ENCODE results near the gene ST6GALNAC3.

ST6GALNAC3 gene

DNA sequence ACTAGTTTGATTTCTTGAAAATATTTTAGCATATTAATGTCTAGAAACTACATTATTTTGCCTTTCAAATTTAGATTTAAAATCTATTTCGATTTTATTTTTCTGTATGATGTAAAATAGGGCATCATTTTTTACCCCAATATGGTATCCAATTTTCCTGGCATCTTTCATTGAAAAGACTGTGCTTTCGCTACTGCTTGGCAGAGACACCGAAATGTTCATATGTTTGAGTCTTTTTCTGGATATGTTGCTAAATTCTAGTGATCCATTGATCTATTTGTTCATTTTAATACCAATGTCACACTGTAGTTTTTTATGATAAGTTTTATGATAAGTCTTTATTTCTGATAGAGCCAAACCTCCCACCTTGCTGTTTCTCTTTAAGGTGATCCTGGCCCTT lies 24.3 kb downstream of the ST6GALNAC3 start:
- in situ Hi-C loops (cut with HindIII; ENCODE audit: low sequenced_read_pairs), result no loop called here
- no peak for DNase-seq (ENCODE audit: low read depth)
- TF ChIP-seq, protein P1, sequence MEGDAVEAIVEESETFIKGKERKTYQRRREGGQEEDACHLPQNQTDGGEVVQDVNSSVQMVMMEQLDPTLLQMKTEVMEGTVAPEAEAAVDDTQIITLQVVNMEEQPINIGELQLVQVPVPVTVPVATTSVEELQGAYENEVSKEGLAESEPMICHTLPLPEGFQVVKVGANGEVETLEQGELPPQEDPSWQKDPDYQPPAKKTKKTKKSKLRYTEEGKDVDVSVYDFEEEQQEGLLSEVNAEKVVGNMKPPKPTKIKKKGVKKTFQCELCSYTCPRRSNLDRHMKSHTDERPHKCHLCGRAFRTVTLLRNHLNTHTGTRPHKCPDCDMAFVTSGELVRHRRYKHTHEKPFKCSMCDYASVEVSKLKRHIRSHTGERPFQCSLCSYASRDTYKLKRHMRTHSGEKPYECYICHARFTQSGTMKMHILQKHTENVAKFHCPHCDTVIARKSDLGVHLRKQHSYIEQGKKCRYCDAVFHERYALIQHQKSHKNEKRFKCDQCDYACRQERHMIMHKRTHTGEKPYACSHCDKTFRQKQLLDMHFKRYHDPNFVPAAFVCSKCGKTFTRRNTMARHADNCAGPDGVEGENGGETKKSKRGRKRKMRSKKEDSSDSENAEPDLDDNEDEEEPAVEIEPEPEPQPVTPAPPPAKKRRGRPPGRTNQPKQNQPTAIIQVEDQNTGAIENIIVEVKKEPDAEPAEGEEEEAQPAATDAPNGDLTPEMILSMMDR (IDR thresholded peaks at IDR 0.05; ENCODE audit: low read depth, low read length, missing control alignments), result no peak
- H3K4me3 ChIP-seq (ENCODE audit: low read depth, low read length), result no peak overlapping the region

DNA sequence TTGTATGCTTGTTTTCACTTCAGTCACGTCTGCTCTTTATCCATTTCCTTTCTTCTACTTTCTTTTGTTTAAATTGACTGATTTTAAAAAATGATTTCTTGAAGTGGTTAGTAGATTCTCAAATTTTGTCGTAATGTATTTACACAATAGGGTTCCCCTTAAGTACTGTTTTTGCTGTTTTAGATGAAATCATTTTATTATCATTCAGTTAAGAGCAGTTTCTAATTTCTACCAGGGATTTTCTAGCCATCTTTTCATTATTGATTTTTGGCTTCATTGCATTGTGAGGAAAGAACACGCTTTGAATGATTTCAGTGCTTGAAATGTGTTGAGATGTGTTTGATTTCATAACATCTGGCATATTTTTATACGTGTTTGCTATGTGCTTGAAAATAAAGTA lies 27.0 kb downstream of the ST6GALNAC3 start:
- DNase-seq (ENCODE audit: low read depth), result no peak
- TF ChIP-seq, protein P1 (IDR thresholded peaks at IDR 0.05; ENCODE audit: low read depth, low read length, missing control alignments), result no peak
- no peak overlapping the region for H3K4me3 ChIP-seq (ENCODE audit: low read depth, low read length)
- in situ Hi-C loops (cut with HindIII; ENCODE audit: low sequenced_read_pairs), result no loop called here

DNA sequence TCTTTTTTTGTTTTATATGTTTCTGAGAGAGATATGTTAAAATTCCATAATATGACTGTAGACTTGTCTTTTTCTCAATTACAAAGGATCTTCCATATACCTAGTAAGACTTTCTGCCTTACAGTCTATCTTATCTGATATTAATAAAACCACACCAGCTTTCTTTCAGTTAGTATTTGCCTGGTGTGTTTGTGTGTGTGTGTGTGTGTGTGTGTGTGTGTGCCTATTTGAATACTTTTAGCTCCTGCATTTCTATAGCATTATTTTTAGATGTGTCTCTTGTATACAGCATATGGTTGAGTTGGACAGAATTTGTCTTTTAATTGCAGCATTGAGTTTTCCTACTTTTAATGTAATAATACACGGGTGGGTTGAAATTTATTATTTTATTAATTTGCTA lies 27.5 kb downstream of the ST6GALNAC3 start:
- no peak for DNase-seq (ENCODE audit: low read depth)
- in situ Hi-C loops (cut with HindIII; ENCODE audit: low sequenced_read_pairs), result no loop called here
- H3K4me3 ChIP-seq (ENCODE audit: low read depth, low read length), result no peak overlapping the region
- TF ChIP-seq, protein P1 (IDR thresholded peaks at IDR 0.05; ENCODE audit: low read depth, low read length, missing control alignments), result no peak

DNA sequence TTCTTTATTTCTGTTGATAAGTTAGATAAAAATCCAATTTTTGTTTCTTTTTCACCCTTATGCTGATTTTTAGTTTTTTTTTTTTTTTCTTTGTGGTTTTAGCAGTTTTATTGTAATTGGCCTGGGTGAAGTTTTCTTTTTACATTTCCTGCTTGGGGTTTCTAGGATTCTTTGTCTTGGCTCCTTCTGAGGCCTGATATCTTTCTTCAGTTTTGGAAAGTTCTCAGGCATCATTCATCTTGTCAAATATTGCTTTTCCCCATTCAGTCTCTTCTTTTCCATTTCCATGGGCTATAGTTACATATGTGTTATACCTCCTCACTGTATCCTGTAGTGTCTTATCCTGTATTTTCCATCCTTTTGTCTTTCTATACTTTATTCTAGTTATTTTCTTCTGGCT lies 28.5 kb downstream of the ST6GALNAC3 start:
- DNase-seq (ENCODE audit: low read depth), result peak; percentile 36
- H3K4me3 ChIP-seq (ENCODE audit: low read depth, low read length), result no peak overlapping the region
- TF ChIP-seq, protein P1 (IDR thresholded peaks at IDR 0.05; ENCODE audit: low read depth, low read length, missing control alignments), result no peak
- in situ Hi-C loops (cut with HindIII; ENCODE audit: low sequenced_read_pairs), result no loop called here

DNA sequence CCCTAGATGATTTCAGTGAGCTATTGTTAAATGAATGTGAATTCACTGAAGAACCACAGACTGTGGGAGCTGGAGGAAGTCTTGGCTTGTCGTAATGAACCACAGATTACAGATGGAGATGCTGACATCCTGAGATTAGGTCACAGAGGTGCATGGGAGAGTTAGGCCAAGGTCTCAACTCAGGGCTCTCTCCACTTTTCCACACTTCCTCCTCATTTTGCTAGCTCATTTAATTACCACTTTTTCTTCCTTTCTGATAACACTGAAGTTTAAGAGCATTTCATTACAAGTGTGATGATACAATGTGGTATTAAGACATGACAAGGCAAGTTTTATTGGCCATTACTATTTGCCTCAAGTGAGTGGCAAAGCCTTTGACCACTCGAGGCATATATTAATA lies 30.8 kb downstream of the ST6GALNAC3 start:
- H3K4me3 ChIP-seq (ENCODE audit: low read depth, low read length), result no peak overlapping the region
- no peak for DNase-seq (ENCODE audit: low read depth)
- TF ChIP-seq, protein P1 (IDR thresholded peaks at IDR 0.05; ENCODE audit: low read depth, low read length, missing control alignments), result no peak
- in situ Hi-C loops (cut with HindIII; ENCODE audit: low sequenced_read_pairs), result no loop called here

DNA sequence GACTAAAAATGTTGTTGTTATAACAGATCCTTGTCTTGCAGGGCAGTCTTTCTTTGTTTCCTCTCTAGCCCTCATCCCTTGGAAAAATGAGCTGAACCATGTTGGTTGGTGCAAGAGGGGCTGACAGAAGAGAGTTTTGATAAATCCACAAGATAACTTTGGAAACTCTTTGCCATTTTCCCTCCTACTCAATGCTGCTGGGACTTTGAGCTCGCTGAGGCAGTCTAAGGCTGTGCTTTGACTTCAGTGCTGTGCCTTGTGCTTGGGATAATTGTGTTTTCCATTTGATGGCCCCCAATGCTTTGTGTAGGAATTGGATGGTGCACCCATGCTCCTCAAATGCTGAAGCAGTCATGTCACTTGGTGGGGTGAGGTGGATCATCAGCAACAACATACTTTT lies 31.7 kb downstream of the ST6GALNAC3 start:
- DNase-seq (ENCODE audit: low read depth), result no peak
- TF ChIP-seq, protein P1 (IDR thresholded peaks at IDR 0.05; ENCODE audit: low read depth, low read length, missing control alignments), result no peak
- no peak overlapping the region for H3K4me3 ChIP-seq (ENCODE audit: low read depth, low read length)
- in situ Hi-C loops (cut with HindIII; ENCODE audit: low sequenced_read_pairs), result no loop called here

DNA sequence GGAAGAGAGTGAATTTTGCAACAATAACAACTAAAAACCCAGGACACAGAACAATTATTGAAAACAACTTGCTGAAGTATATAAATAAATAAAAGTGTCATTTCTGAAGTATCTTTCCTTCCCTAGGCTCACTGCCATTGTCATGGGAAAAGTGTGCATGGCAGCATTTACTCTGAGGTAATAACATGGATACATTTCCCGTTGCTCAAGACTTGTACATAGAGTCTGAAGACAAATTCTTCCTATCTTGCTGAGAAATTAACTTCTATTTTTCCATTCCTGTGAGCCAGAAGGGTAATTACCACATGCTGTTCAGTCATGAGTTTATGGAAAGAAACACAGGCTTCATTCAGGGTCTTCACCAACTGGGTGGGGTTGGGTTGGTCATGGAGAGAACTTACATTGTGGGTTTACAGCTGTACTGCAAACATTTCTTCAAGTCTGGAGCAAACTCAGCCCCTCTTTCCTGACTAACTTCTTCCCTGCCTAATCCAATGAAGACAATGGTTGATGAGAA lies 32.2 kb downstream of the ST6GALNAC3 start:
- in situ Hi-C loops (cut with HindIII; ENCODE audit: low sequenced_read_pairs), result no loop called here
- TF ChIP-seq, protein P1 (IDR thresholded peaks at IDR 0.05; ENCODE audit: low read depth, low read length, missing control alignments), result no peak
- DNase-seq (ENCODE audit: low read depth), result no peak
- no peak overlapping the region for H3K4me3 ChIP-seq (ENCODE audit: low read depth, low read length)
